SK-N-SH treated with all-trans-retinoic acid at 6 μM for 48 hours (cell line): Measurements from ENCODE around the gene AP2B1.

Experiments
- ARNTL ChIP-seq: fragments of 450-650 bp; formaldehyde crosslinking; IDR thresholded peaks from 2 replicates; pipeline ENCODE4 v1.5.0; 2020; ENCODE audit warnings: low read depth, mild to moderate bottlenecking, moderate library complexity, borderline replicate concordance
- CREB5 ChIP-seq: fragments of 250-450 bp; sonication (Bioruptor Pico); IDR thresholded peaks from 2 replicates; pipeline ENCODE4 v1.5.1; 2020; ENCODE audit warnings: low read depth, mild to moderate bottlenecking, moderate library complexity
- ESRRG ChIP-seq: fragments of 250-450 bp; sonication (Bioruptor Pico); IDR thresholded peaks from 2 replicates; pipeline ENCODE4 v1.6.1; 2021; ENCODE audit warnings: mild to moderate bottlenecking
- GLIS3 ChIP-seq: fragments of 250-450 bp; sonication (Bioruptor Pico); IDR thresholded peaks from 2 replicates; pipeline ENCODE4 v1.5.0; 2020; ENCODE audit warnings: mild to moderate bottlenecking, moderate library complexity
- POU6F1 ChIP-seq: fragments of 250-450 bp; sonication (Bioruptor Pico); IDR thresholded peaks from 2 replicates; pipeline ENCODE4 v1.8.0; 2021; ENCODE audit warnings: low read depth, mild to moderate bottlenecking, moderate library complexity, borderline replicate concordance
- SNAI2 ChIP-seq: fragments of 250-450 bp; sonication (Bioruptor Pico); IDR thresholded peaks from 2 replicates; pipeline ENCODE4 v1.5.0; 2020; ENCODE audit warnings: mild to moderate bottlenecking, moderate library complexity
- TOX ChIP-seq: fragments of 250-450 bp; sonication (Bioruptor Pico); IDR thresholded peaks from 2 replicates; pipeline ENCODE4 v1.8.0; 2021; ENCODE audit warnings: mild to moderate bottlenecking, moderate library complexity, borderline replicate concordance
- ZC3H10 ChIP-seq: fragments of 250-450 bp; sonication (Bioruptor Pico); IDR thresholded peaks from 2 replicates; pipeline ENCODE4 v1.5.1; 2021; ENCODE audit warnings: mild to moderate bottlenecking, moderate library complexity
- ZFP3 ChIP-seq: fragments of 250-450 bp; sonication (Bioruptor Pico); IDR thresholded peaks from 2 replicates; pipeline ENCODE4 v1.5.0; 2020; ENCODE audit warnings: mild to moderate bottlenecking, moderate library complexity
- ZFP30 ChIP-seq: fragments of 450-650 bp; formaldehyde crosslinking; IDR thresholded peaks from 2 replicates; pipeline ENCODE4 v1.5.0; 2022; ENCODE audit warnings: mild to moderate bottlenecking, moderate library complexity
- ZNF8 ChIP-seq: fragments of 450-650 bp; formaldehyde crosslinking; IDR thresholded peaks from 2 replicates; pipeline ENCODE4 v1.5.0; 2020; ENCODE audit warnings: mild to moderate bottlenecking, moderate library complexity

- TF ChIP-seq ZFP3 (CRISPR knock-in tag) (no peak), ARNTL (CRISPR knock-in tag) (no peak), ZFP30 (no peak), POU6F1 (CRISPR knock-in tag) (no peak), GLIS3 (CRISPR knock-in tag) (no peak), CREB5 (no peak), ZC3H10 (no peak), ESRRG (CRISPR knock-in tag) (no peak), TOX (no peak), ZNF8 (no peak), SNAI2 (CRISPR knock-in tag) (no peak)
These were observed 130.4 kb downstream of the AP2B1 start for GRCh38 chr17:35717475-35717874.
